ENCODE data around the gene KATNB1. TPM values are rescaled to one million over a fixed set of nuclear protein-coding genes. Genes with fewer than 3 reads are reported as not detected.

KATNB1 gene
- total RNA-seq, 1 donor: 23.7 TPM

- no peak overlapping the region for H3K4me3 ChIP-seq (ENCODE audit: low read depth, low read length)
Observed at GRCh38 chr16:57770361-57770760, 34.8 kb downstream of the KATNB1 start.

DNA sequence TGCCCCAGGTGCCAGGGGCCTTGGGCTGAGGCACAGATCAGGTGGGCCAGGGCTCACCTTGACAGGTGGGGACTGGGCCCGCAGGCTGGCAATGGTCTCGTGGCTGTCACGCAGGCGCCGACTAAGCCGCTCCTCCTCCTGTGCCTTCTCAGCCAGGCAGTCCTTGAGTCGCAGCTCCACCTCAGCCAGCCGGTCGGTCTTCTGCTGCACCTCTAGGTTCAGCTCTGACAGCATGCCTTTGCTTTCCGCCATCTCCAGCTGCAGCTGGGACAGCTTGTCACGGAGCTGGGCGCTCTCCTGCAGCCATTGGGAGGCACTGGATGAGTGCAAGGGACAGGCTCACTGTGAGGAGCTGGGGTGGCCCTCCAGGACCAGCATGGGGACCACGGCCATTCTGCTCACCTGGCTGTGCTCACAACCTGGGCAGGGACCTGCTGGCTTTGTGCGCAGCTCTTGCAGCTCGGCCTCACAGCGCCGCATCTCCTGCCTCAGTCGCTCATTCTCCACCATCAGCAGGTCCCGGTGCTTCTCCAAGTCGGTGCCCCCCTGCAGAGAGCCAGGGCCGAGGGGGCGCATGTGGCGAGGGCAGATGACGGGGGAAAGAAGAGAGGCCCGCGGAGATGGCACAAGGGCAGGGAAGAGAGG, 35.7 kb downstream of the KATNB1 start:
- TF ChIP-seq, protein P1, sequence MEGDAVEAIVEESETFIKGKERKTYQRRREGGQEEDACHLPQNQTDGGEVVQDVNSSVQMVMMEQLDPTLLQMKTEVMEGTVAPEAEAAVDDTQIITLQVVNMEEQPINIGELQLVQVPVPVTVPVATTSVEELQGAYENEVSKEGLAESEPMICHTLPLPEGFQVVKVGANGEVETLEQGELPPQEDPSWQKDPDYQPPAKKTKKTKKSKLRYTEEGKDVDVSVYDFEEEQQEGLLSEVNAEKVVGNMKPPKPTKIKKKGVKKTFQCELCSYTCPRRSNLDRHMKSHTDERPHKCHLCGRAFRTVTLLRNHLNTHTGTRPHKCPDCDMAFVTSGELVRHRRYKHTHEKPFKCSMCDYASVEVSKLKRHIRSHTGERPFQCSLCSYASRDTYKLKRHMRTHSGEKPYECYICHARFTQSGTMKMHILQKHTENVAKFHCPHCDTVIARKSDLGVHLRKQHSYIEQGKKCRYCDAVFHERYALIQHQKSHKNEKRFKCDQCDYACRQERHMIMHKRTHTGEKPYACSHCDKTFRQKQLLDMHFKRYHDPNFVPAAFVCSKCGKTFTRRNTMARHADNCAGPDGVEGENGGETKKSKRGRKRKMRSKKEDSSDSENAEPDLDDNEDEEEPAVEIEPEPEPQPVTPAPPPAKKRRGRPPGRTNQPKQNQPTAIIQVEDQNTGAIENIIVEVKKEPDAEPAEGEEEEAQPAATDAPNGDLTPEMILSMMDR (IDR thresholded peaks at IDR 0.05; ENCODE audit: insufficient read depth, low read length): no peak
- no peak for DNase-seq (ENCODE audit: low read depth)
- H3K4me3 ChIP-seq (ENCODE audit: low read depth, low read length): no peak overlapping the region

More at GRCh38 chr16:57770361-57770760, 34.8 kb downstream of the KATNB1 start:
- TF ChIP-seq, protein P1 (IDR thresholded peaks at IDR 0.05; ENCODE audit: insufficient read depth, low read length): no peak
- no peak for DNase-seq (ENCODE audit: low read depth)

DNA sequence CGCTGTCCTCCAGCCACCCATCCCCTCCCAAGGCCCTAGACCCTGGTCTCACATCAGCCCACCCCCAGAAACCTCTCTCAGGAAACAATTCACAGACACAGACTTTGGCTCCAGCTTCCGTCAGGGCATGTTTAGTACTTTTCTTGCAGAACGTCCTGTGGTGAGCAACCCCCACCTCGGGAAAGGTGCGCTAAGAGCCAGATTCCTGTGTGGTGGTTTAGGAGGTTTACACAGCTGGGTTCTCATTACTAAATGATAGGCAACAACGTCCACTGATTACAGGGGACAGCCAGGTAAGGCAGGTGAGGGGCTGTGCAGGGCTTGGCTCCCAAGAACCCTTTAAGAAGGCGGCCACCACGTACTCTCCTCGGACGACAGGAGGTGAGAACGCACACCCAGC, 37.4 kb downstream of the KATNB1 start:
- H3K4me3 ChIP-seq (ENCODE audit: low read depth, low read length): no peak overlapping the region
- no peak for DNase-seq (ENCODE audit: low read depth)
- TF ChIP-seq, protein P1 (IDR thresholded peaks at IDR 0.05; ENCODE audit: insufficient read depth, low read length): no peak

GRCh38 chr16:57773655-57774295, 38.2 kb downstream of the KATNB1 start:
- no peak for DNase-seq (ENCODE audit: low read depth)
- TF ChIP-seq, protein P1 (IDR thresholded peaks at IDR 0.05; ENCODE audit: insufficient read depth, low read length): no peak
- H3K4me3 ChIP-seq (ENCODE audit: low read depth, low read length): no peak overlapping the region

- no peak overlapping the region for H3K4me3 ChIP-seq (ENCODE audit: low read depth, low read length)
Observed at GRCh38 chr16:57774705-57775285, 39.2 kb downstream of the KATNB1 start.

GRCh38 chr16:57775661-57776469, 40.3 kb downstream of the KATNB1 start:
- no peak for DNase-seq (ENCODE audit: low read depth)

More at GRCh38 chr16:57774705-57775285, 39.2 kb downstream of the KATNB1 start:
- TF ChIP-seq, protein P1 (IDR thresholded peaks at IDR 0.05; ENCODE audit: insufficient read depth, low read length): no peak
- no peak for DNase-seq (ENCODE audit: low read depth)

More at GRCh38 chr16:57775661-57776469, 40.3 kb downstream of the KATNB1 start:
- TF ChIP-seq, protein P1 (IDR thresholded peaks at IDR 0.05; ENCODE audit: insufficient read depth, low read length): no peak
- H3K4me3 ChIP-seq (ENCODE audit: low read depth, low read length): no peak overlapping the region
